Measurements from ENCODE around the gene TBC1D7.

TBC1D7 gene

GRCh38 chr6:13294499-13295069, 33.8 kb downstream of the TBC1D7 start:
- DNase-seq (ENCODE audit: low read depth): no peak

- no peak for DNase-seq (ENCODE audit: low read depth)
Measured at GRCh38 chr6:13292774-13293173, 35.6 kb downstream of the TBC1D7 start.

GRCh38 chr6:13290335-13290734, 38.0 kb downstream of the TBC1D7 start:
- DNase-seq (ENCODE audit: low read depth): no peak

GRCh38 chr6:13289789-13290318, 38.5 kb downstream of the TBC1D7 start:
- no peak for DNase-seq (ENCODE audit: low read depth)

GRCh38 chr6:13288969-13289391, 39.4 kb downstream of the TBC1D7 start:
- no peak for DNase-seq (ENCODE audit: low read depth)

- DNase-seq (ENCODE audit: low read depth): no peak
Measured at GRCh38 chr6:13288481-13288880, 39.9 kb downstream of the TBC1D7 start.

GRCh38 chr6:13287104-13287503, 41.2 kb downstream of the TBC1D7 start:
- DNase-seq (ENCODE audit: low read depth): no peak

- DNase-seq (ENCODE audit: low read depth): no peak
Measured at GRCh38 chr6:13286181-13286580, 42.2 kb downstream of the TBC1D7 start.

GRCh38 chr6:13285705-13286104, 42.6 kb downstream of the TBC1D7 start:
- no peak for DNase-seq (ENCODE audit: low read depth)

- no peak for DNase-seq (ENCODE audit: low read depth)
Measured at GRCh38 chr6:13284646-13285045, 43.7 kb downstream of the TBC1D7 start.

- DNase-seq (ENCODE audit: low read depth): no peak
Measured at GRCh38 chr6:13283331-13283730, 45.0 kb downstream of the TBC1D7 start.

- DNase-seq (ENCODE audit: low read depth): no peak
Measured at GRCh38 chr6:13282393-13283069, 45.8 kb downstream of the TBC1D7 start.

- no peak for DNase-seq (ENCODE audit: low read depth)
Measured at GRCh38 chr6:13281686-13282085, 46.7 kb downstream of the TBC1D7 start.

- no peak for DNase-seq (ENCODE audit: low read depth)
Measured at GRCh38 chr6:13280254-13280653, 48.1 kb downstream of the TBC1D7 start.

- no peak for DNase-seq (ENCODE audit: low read depth)
Measured at GRCh38 chr6:13278991-13279390, 49.3 kb downstream of the TBC1D7 start.

- DNase-seq (ENCODE audit: low read depth): no peak
Measured at GRCh38 chr6:13278164-13278563, 50.2 kb downstream of the TBC1D7 start.

- no peak for DNase-seq (ENCODE audit: low read depth)
Measured at GRCh38 chr6:13277231-13277630, 51.1 kb downstream of the TBC1D7 start.

- DNase-seq (ENCODE audit: low read depth): no peak
Measured at GRCh38 chr6:13275435-13275989, 52.8 kb downstream of the TBC1D7 start.

GRCh38 chr6:13274707-13275434, 53.5 kb downstream of the TBC1D7 start:
- no peak for DNase-seq (ENCODE audit: low read depth)

- peak; percentile 62 for DNase-seq (ENCODE audit: low read depth)
Measured at GRCh38 chr6:13273931-13274706, 54.2 kb downstream of the TBC1D7 start.

GRCh38 chr6:13273202-13273930, 55.0 kb downstream of the TBC1D7 start:
- no peak for DNase-seq (ENCODE audit: low read depth)
